A549 (cell line): ENCODE results near the gene DCAF7. TPM values are rescaled to one million over a fixed set of nuclear protein-coding genes. Genes with fewer than 3 reads are reported as not detected.

ENCODE experiments used
- ATAC-seq, 2 experiments: fragments of 200-7000 bp in 1 of 2; fragments of >200 bp in 1 of 2; cut with Nextera tagmentation in 1 of 2; cut with Tn5 transposase in 1 of 2; 3 replicates each; pipeline versions ENCODE4 v1.8.0 to v1.9.1; 2018 to 2020; ENCODE audit warnings: mild to moderate bottlenecking in 1 of 2, moderate library complexity in 1 of 2
- CTCF ChIA-PET: fragments of 300-600 bp; sonication (Branson Sonifier 250); formaldehyde crosslinking; extraction: SDS; loops from one replicate; lab custom pipeline; 2021; ENCODE audit warnings: antibody characterized with exemption, inconsistent platforms; lab: Yijun Ruan, JAX
- POLR2A ChIA-PET: fragments of 350-600 bp; formaldehyde crosslinking; extraction: SDS; loops from one replicate; lab custom pipeline; 2021; ENCODE audit warnings: antibody characterized with exemption, inconsistent platforms; lab: Yijun Ruan, JAX
- DNase-seq, 2 experiments: peaks; one replicate each; pipeline versions ENCODE4 v3.0.0 to v3.0.0-alpha.2; 2011 to 2016; ENCODE audit warnings: low read depth in 1 of 2, low spot score in 1 of 2
- FAIRE-seq: peaks from 2 replicates; lab custom pipeline; 2011; peaks lifted over from hg19 to GRCh38; lab: Jason Lieb, UNC
- H3K27ac ChIP-seq, 2 experiments: fragments of >200 bp; sonication (Bioruptor Twin); formaldehyde crosslinking; 3 replicates each; pipeline ENCODE4 v1.5.1; 2016 to 2017
- H3K4me1 ChIP-seq: fragments of >200 bp; sonication (Bioruptor Twin); formaldehyde crosslinking; 3 replicates; pipeline ENCODE4 v1.6.1; 2016
- H3K4me2 ChIP-seq: fragments of >200 bp; sonication (Bioruptor Twin); formaldehyde crosslinking; 3 replicates; pipeline ENCODE4 v1.6.1; 2016
- H3K4me3 ChIP-seq: fragments of >200 bp; sonication (Bioruptor Twin); formaldehyde crosslinking; 3 replicates; pipeline ENCODE4 v1.5.1; 2016
- H3K9me3 ChIP-seq: fragments of >200 bp; sonication (Bioruptor Twin); formaldehyde crosslinking; 3 replicates; pipeline ENCODE4 v1.6.1; 2016
- BCL3 ChIP-seq: fragments of >200 bp; sonication (Bioruptor Twin); formaldehyde crosslinking; IDR thresholded peaks from 3 replicates; pipeline ENCODE4 v1.6.1; 2016
- CBX2 ChIP-seq: fragments of 200-600 bp; sonication (generic); IDR thresholded peaks from 2 replicates; pipeline ENCODE4 v1.6.1; 2016; ENCODE audit warnings: low read depth, mild to moderate bottlenecking, borderline replicate concordance
- CBX8 ChIP-seq: fragments of 200-600 bp; sonication (generic); IDR thresholded peaks from 2 replicates; pipeline ENCODE4 v1.6.1; 2016
- CHD4 ChIP-seq: fragments of 200-600 bp; sonication (generic); IDR thresholded peaks from 2 replicates; pipeline ENCODE4 v1.6.1; 2016; ENCODE audit warnings: antibody characterized with exemption, mild to moderate bottlenecking, borderline replicate concordance
- EHF ChIP-seq: fragments of 250-450 bp; sonication (Bioruptor Pico); IDR thresholded peaks from 2 replicates; pipeline ENCODE4 v1.5.0; 2020; ENCODE audit warnings: mild to moderate bottlenecking
- EP300 ChIP-seq, 2 experiments: fragments of >200 bp; sonication (Bioruptor Twin); formaldehyde crosslinking; IDR thresholded peaks; 2 replicates in 1 of 2; 3 replicates in 1 of 2; pipeline ENCODE4 v1.6.1; 2016 to 2017
- ESRRA ChIP-seq: fragments of 150-350 bp; IDR thresholded peaks from 2 replicates; pipeline ENCODE4 v1.6.1; 2014; ENCODE audit warnings: mild to moderate bottlenecking, low read length, borderline replicate concordance
- FOSL2 ChIP-seq, 2 experiments: fragments of 450-650 bp in 1 of 2; fragments of >200 bp in 1 of 2; sonication (Bioruptor Twin) in 1 of 2; formaldehyde crosslinking; IDR thresholded peaks; 2 replicates each; pipeline versions ENCODE4 v1.5.0 to v1.6.1; 2016 to 2020; ENCODE audit warnings: mild to moderate bottlenecking in 1 of 2, moderate library complexity in 1 of 2
- GATA3 ChIP-seq: IDR thresholded peaks from 2 replicates; pipeline ENCODE4 v1.6.1; 2012; ENCODE audit warnings: borderline replicate concordance
- HEYL ChIP-seq: fragments of 250-450 bp; sonication (Bioruptor Pico); IDR thresholded peaks from 2 replicates; pipeline ENCODE4 v1.8.0; 2021; ENCODE audit warnings: mild to moderate bottlenecking, moderate library complexity
- HOXA7 ChIP-seq: fragments of 250-450 bp; sonication (Bioruptor Pico); IDR thresholded peaks from 2 replicates; pipeline ENCODE4 v1.5.0; 2020; ENCODE audit warnings: mild to moderate bottlenecking, moderate library complexity
- HOXB5 ChIP-seq: fragments of 250-450 bp; sonication (Bioruptor Pico); IDR thresholded peaks from 2 replicates; pipeline ENCODE4 v1.5.0; 2020; ENCODE audit warnings: mild to moderate bottlenecking, moderate library complexity
- JUN ChIP-seq, 2 experiments: fragments of >200 bp; sonication (Bioruptor Twin); formaldehyde crosslinking; IDR thresholded peaks; 2 replicates in 1 of 2; 3 replicates in 1 of 2; pipeline ENCODE4 v1.6.1; 2016 to 2017
- KDM5A ChIP-seq: fragments of 200-600 bp; sonication (generic); IDR thresholded peaks from 2 replicates; pipeline ENCODE4 v1.6.1; 2016; ENCODE audit warnings: antibody characterized with exemption, mild to moderate bottlenecking
- MYC ChIP-seq: IDR thresholded peaks from 2 replicates; pipeline ENCODE4 v1.6.1; 2012; ENCODE audit warnings: mild to moderate bottlenecking, inconsistent platforms, low read length, improper control_type of control experiment, borderline replicate concordance
- POLR2AphosphoS2 ChIP-seq: conservative IDR thresholded peaks from 2 replicates; pipeline ENCODE4 v1.6.1; 2012; ENCODE audit warnings: low read length, improper control_type of control experiment, inconsistent platforms
- RCOR1 ChIP-seq: fragments of 150-350 bp; IDR thresholded peaks from 2 replicates; pipeline ENCODE4 v1.6.1; 2014; ENCODE audit warnings: antibody characterized with exemption, low read length, low read depth
- SREBF2 ChIP-seq: fragments of 450-650 bp; IDR thresholded peaks from 2 replicates; pipeline ENCODE4 v1.6.1; 2014; ENCODE audit warnings: mild to moderate bottlenecking, moderate library complexity
- ZNF302 ChIP-seq: fragments of 250-450 bp; sonication (Bioruptor Pico); IDR thresholded peaks from 2 replicates; pipeline ENCODE4 v1.9.0; 2021; ENCODE audit warnings: inconsistent platforms, mild to moderate bottlenecking, moderate library complexity
- ZSCAN20 ChIP-seq: fragments of 250-450 bp; sonication (Bioruptor Pico); IDR thresholded peaks from 2 replicates; pipeline ENCODE4 v1.8.0; 2022; ENCODE audit warnings: mild to moderate bottlenecking, moderate library complexity
- WGBS: methylation state at CpG from one replicate; pipeline ENCODE4 v1.1.6; 2017; ENCODE audit errors: missing lambda C conversion rate; 5-methylcytosine and 5-hydroxymethylcytosine counted together
- polyA plus RNA-seq, 4 experiments: library from polyadenylated mRNA; depleted of rRNA in 3 of 4; stranded (reverse); fragments of >200 nt; fragmentation: RNase III in 1 of 4; extraction: RNeasy Plus Mini Kit Qiagen cat#74134 plus additional on column Dnase treatment in 1 of 4; gene quantifications; 2 replicates in 3 of 4; 3 replicates in 1 of 4; pipeline ENCODE4 v1.2.3, GENCODE V29; 2011 to 2017
- TF ChIP-seq, protein P1 (sequence below): IDR thresholded peaks from 2 replicates; pipeline ENCODE4 v1.6.1; 2012
- TF ChIP-seq, protein P2 (sequence below): fragments of 150-350 bp; IDR thresholded peaks from 2 replicates; pipeline ENCODE4 v1.6.1; 2014; ENCODE audit warnings: low read depth, mild to moderate bottlenecking, low read length

The DCAF7 gene
- polyA plus RNA-seq, 2 of the 4 experiments (the other 2 are of a cell fraction) = 37.9 to 51.4 TPM

GRCh38 chr17:63588797-63589196, 38.5 kb downstream of the DCAF7 start:
- 0 out of 3 replicates have a peak, but pooled peaks cover 7% of the 10 kb centered on the region for H3K4me1 ChIP-seq
- 83% methylated on average over 11 of the region's 11 CpGs for WGBS
- H3K4me2 ChIP-seq = no peak overlapping the region
- no peak overlapping the region for H3K27ac ChIP-seq
- H3K4me3 ChIP-seq = no peak overlapping the region
- no peaks in the 10 kb centered on the region for H3K9me3 ChIP-seq
- ChIA-PET POLR2A (no interaction called here), CTCF (interaction anchor here (0.7 kb wide), 1 partner anchor 39 kb away, joined by 3 read pairs; no protein-coding TSS in a partner anchor)
- no peak for DNase-seq
- no peak for ATAC-seq
- TF ChIP-seq MYC = no peak
- no peak for TF ChIP-seq HOXB5 (CRISPR knock-in tag)
- TF ChIP-seq SREBF2 = no peak
- TF ChIP-seq ZNF302 (CRISPR knock-in tag) = no peak
- TF ChIP-seq CHD4 = no peak
- no peak for TF ChIP-seq EHF (CRISPR knock-in tag)
- no peak for TF ChIP-seq CBX8
- TF ChIP-seq, protein P1, sequence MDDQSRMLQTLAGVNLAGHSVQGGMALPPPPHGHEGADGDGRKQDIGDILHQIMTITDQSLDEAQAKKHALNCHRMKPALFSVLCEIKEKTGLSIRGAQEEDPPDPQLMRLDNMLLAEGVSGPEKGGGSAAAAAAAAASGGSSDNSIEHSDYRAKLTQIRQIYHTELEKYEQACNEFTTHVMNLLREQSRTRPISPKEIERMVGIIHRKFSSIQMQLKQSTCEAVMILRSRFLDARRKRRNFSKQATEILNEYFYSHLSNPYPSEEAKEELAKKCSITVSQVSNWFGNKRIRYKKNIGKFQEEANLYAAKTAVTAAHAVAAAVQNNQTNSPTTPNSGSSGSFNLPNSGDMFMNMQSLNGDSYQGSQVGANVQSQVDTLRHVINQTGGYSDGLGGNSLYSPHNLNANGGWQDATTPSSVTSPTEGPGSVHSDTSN = no peak
- TF ChIP-seq POLR2AphosphoS2 = no peak
- TF ChIP-seq HEYL (CRISPR knock-in tag) = no peak
- no peak for TF ChIP-seq BCL3
- no peak for TF ChIP-seq HOXA7 (CRISPR knock-in tag)
- TF ChIP-seq, protein P2, sequence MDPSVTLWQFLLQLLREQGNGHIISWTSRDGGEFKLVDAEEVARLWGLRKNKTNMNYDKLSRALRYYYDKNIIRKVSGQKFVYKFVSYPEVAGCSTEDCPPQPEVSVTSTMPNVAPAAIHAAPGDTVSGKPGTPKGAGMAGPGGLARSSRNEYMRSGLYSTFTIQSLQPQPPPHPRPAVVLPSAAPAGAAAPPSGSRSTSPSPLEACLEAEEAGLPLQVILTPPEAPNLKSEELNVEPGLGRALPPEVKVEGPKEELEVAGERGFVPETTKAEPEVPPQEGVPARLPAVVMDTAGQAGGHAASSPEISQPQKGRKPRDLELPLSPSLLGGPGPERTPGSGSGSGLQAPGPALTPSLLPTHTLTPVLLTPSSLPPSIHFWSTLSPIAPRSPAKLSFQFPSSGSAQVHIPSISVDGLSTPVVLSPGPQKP = no peak
- no peak for TF ChIP-seq ZSCAN20 (CRISPR knock-in tag)
- TF ChIP-seq GATA3 = no peak
- no peak for FAIRE-seq

DNA sequence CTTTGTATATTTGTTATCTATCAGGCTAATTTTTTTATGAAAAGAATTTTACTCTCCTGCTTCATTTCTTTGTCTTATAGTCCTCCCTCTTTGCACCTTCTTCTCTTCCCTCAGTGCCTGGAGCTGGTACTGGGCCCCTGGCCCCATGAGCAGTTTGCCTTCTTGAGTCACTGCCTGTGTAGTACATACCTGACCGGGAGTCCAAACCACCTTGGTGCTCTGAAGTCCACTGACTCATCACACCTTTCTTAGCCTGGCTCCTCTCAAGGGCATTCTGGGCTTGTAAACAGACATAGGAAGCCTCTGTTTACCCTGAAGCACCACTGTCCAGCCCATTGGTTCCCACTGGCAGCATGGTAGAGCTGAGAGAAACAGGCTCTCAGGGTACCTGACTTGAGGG, 39.4 kb downstream of the DCAF7 start:
- Histone ChIP-seq H3K27ac (no peak overlapping the region), H3K4me3 (no peak overlapping the region), H3K4me1 (0 out of 3 replicates have a peak, but pooled peaks cover 7% of the 10 kb centered on the region), H3K9me3 (no peaks in the 10 kb centered on the region), H3K4me2 (no peak overlapping the region)
- CTCF ChIA-PET = interaction anchor here (0.6 to 2.2 kb wide), 5 partner anchors 17 to 917 kb away, joined by 3 to 8 read pairs (median 3); no protein-coding TSS in a partner anchor
- no peak for ATAC-seq
- POLR2A ChIA-PET = no interaction called here
- TF ChIP-seq, protein P1 = no peak
- no peak for TF ChIP-seq CBX2
- no peak for TF ChIP-seq POLR2AphosphoS2
- TF ChIP-seq RCOR1 = no peak
- TF ChIP-seq EP300 (IDR thresholded peaks at IDR 0.05) = no peak
- TF ChIP-seq FOSL2 (IDR thresholded peaks at IDR 0.05) = no peak
- TF ChIP-seq FOSL2 (CRISPR knock-in tag; IDR thresholded peaks at IDR 0.05) = no peak
- TF ChIP-seq JUN (IDR thresholded peaks at IDR 0.05) = no peak
- TF ChIP-seq ESRRA = no peak
- TF ChIP-seq KDM5A = no peak
- FAIRE-seq = no peak
- no peak for DNase-seq
- 90% methylated on average over 1 of the region's 1 CpG for WGBS
